Measurements from ENCODE around the gene C10orf90. TPM values are rescaled to one million over a fixed set of nuclear protein-coding genes. Genes with fewer than 3 reads are reported as not detected.

C10orf90 gene
- total and polyA plus RNA-seq, 2 experiments from 2014 or later, result 0.20 TPM; not detected in 1

DNA sequence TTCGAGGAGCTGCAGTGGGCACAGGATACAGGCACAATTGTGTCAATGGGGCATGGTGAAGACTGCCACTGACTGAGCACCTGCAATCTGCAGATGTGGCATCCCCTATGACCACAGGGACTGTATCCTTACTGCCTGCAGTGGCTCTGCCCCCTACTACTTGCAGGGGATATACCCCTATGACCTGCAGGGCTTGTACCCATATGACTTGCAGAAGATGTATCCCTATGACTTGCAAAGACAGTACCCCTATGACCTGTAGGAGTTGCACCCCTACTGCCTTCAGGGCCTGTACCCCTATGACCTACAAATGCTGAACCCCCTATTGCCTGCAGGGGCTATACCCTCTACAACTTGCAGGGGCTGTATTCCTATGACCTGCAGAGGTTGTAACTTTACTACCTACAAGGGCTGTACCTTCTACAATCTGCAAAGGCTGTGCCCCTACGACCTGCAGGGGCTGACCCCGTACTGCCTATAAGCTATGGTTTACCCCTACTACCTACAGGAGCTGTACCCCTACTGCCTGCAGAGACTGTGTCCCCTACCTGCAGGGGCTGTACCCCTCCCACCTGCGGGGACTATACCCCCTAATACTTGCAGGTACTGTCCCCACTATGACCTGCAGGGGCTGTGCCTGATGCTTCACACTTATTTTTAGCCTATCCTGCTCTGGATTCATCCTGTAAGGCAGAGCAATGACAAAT, 216.3 kb downstream of the C10orf90 start:
- Histone ChIP-seq H3K9me3 (ENCODE audit: low read depth) (no peaks in the 10 kb centered on the region), H3K79me2 (no peaks in the 10 kb centered on the region), H3K4me3 (no peak overlapping the region), H3K36me3 (replicated peaks; ENCODE audit: insufficient read depth, low read depth) (no peaks in the 10 kb centered on the region), H3K4me1 (ENCODE audit: insufficient read depth) (no peaks in the 10 kb centered on the region), H3K4me2 (no peak overlapping the region), H3K27me3 (no peaks in the 10 kb centered on the region), H3K9me2 (replicated peaks; ENCODE audit: insufficient read depth) (no peaks in the 10 kb centered on the region), H3K27ac (no peak overlapping the region), H2AFZ (no peak overlapping the region), H4K20me1 (ENCODE audit: insufficient read depth, poor library complexity, severe bottlenecking) (no peaks in the 10 kb centered on the region)
- WGBS (ENCODE audit: low lambda C conversion rate, missing lambda C conversion rate), result 93% methylated on average over 4 of the region's 4 CpGs
- no peak for DNase-seq (ENCODE audit: low spot score)
- TF ChIP-seq EZH2phosphoT487 (IDR thresholded peaks at IDR 0.05; ENCODE audit: low read depth, severe bottlenecking, unreplicated experiment) (no peak), EZH2 (IDR thresholded peaks at IDR 0.05; ENCODE audit: borderline replicate concordance) (no peak), CTCF (IDR thresholded peaks at IDR 0.05; ENCODE audit: poor library complexity) (no peak)

GRCh38 chr10:126452245-126452644, 218.2 kb downstream of the C10orf90 start:
- H3K9me3 ChIP-seq (ENCODE audit: low read depth), result no peaks in the 10 kb centered on the region
- WGBS (ENCODE audit: low lambda C conversion rate, missing lambda C conversion rate), result 83% methylated on average over 2 of the region's 2 CpGs

GRCh38 chr10:126448091-126448490, 222.4 kb downstream of the C10orf90 start:
- Histone ChIP-seq H3K4me1 (ENCODE audit: insufficient read depth) (no peaks in the 10 kb centered on the region), H2AFZ (no peak overlapping the region), H4K20me1 (ENCODE audit: insufficient read depth, poor library complexity, severe bottlenecking) (no peaks in the 10 kb centered on the region), H3K27me3 (no peaks in the 10 kb centered on the region), H3K4me3 (no peak overlapping the region), H3K79me2 (no peaks in the 10 kb centered on the region), H3K27ac (no peak overlapping the region), H3K9me2 (replicated peaks; ENCODE audit: insufficient read depth) (no peaks in the 10 kb centered on the region), H3K9me3 (ENCODE audit: low read depth) (no peaks in the 10 kb centered on the region), H3K36me3 (replicated peaks; ENCODE audit: insufficient read depth, low read depth) (no peaks in the 10 kb centered on the region), H3K4me2 (no peak overlapping the region)
- 86% methylated on average over 5 of the region's 5 CpGs for WGBS (ENCODE audit: low lambda C conversion rate, missing lambda C conversion rate)
- DNase-seq (ENCODE audit: low spot score), result no peak
- no peak for TF ChIP-seq CTCF (IDR thresholded peaks at IDR 0.05; ENCODE audit: poor library complexity)
- no peak for TF ChIP-seq EZH2phosphoT487 (IDR thresholded peaks at IDR 0.05; ENCODE audit: low read depth, severe bottlenecking, unreplicated experiment)
- no peak for TF ChIP-seq EZH2 (IDR thresholded peaks at IDR 0.05; ENCODE audit: borderline replicate concordance)

More at GRCh38 chr10:126452245-126452644, 218.2 kb downstream of the C10orf90 start:
- H3K79me2 ChIP-seq, result no peaks in the 10 kb centered on the region
- no peaks in the 10 kb centered on the region for H3K4me1 ChIP-seq (ENCODE audit: insufficient read depth)
- TF ChIP-seq EZH2phosphoT487 (IDR thresholded peaks at IDR 0.05; ENCODE audit: low read depth, severe bottlenecking, unreplicated experiment) (no peak), EZH2 (IDR thresholded peaks at IDR 0.05; ENCODE audit: borderline replicate concordance) (no peak), CTCF (IDR thresholded peaks at IDR 0.05; ENCODE audit: poor library complexity) (no peak)
- no peak overlapping the region for H2AFZ ChIP-seq
- no peak for DNase-seq (ENCODE audit: low spot score)
- H3K27ac ChIP-seq, result no peak overlapping the region
- H3K27me3 ChIP-seq, result no peaks in the 10 kb centered on the region
- no peak overlapping the region for H3K4me2 ChIP-seq
- H3K36me3 ChIP-seq (replicated peaks; ENCODE audit: insufficient read depth, low read depth), result no peaks in the 10 kb centered on the region
- no peaks in the 10 kb centered on the region for H4K20me1 ChIP-seq (ENCODE audit: insufficient read depth, poor library complexity, severe bottlenecking)
- H3K9me2 ChIP-seq (replicated peaks; ENCODE audit: insufficient read depth), result no peaks in the 10 kb centered on the region
- no peak overlapping the region for H3K4me3 ChIP-seq

Data from hepatocyte (in vitro differentiated cells).